Aorta (tissue), 5 donors: ENCODE results near the gene YKT6. TPM values are rescaled to one million over a fixed set of nuclear protein-coding genes. Genes with fewer than 3 reads are reported as not detected.
A peak's percentile ranks its signal among the peaks of the same experiment; 100 is the strongest.

ENCODE experiments used
- ATAC-seq: fragments of 200-7000 bp; cut with Tn5 transposase; one replicate; pipeline ENCODE4 v1.9.1; 2022; ENCODE audit warnings: moderate library complexity; ENCODE audit not compliant: low FRiP score
- DNase-seq, 2 donors: peaks; one replicate each; pipeline ENCODE4 v3.0.0-alpha.2; 2020
- H3K27ac ChIP-seq, 2 donors: one replicate each; pipeline ENCODE4 v1.5.1; 2013; ENCODE audit warnings: low read length in 2 of 2, mild to moderate bottlenecking in 2 of 2, moderate library complexity in 2 of 2, control low read depth in 1 of 2, inconsistent platforms in 1 of 2, low read depth in 1 of 2
- H3K27me3 ChIP-seq, 2 donors: one replicate each; pipeline ENCODE4 v1.6.1; 2013; ENCODE audit warnings: control low read depth in 1 of 2, low read length in 1 of 2, mild to moderate bottlenecking in 1 of 2, moderate library complexity in 1 of 2; ENCODE audit not compliant: insufficient read depth in 2 of 2, control insufficient read depth in 1 of 2
- H3K36me3 ChIP-seq, 2 donors: one replicate each; pipeline ENCODE4 v1.6.1; 2013; ENCODE audit warnings: control low read depth in 1 of 2, low read length in 1 of 2, mild to moderate bottlenecking in 1 of 2; ENCODE audit not compliant: insufficient read depth in 2 of 2, control insufficient read depth in 1 of 2
- H3K4me1 ChIP-seq, 2 donors: one replicate each; pipeline ENCODE4 v1.6.1; 2013; ENCODE audit warnings: low read length in 2 of 2, control low read depth in 1 of 2, mild to moderate bottlenecking in 1 of 2, moderate library complexity in 1 of 2; ENCODE audit not compliant: insufficient read depth in 2 of 2, control insufficient read depth in 1 of 2
- H3K4me3 ChIP-seq, 2 donors: one replicate each; pipeline ENCODE4 v1.5.1; 2013; ENCODE audit warnings: low read length in 2 of 2, control low read depth in 1 of 2, mild to moderate bottlenecking in 1 of 2
- H3K9me3 ChIP-seq: one replicate; pipeline ENCODE4 v1.6.1; 2013; ENCODE audit warnings: mild to moderate bottlenecking, low read length; ENCODE audit not compliant: control insufficient read depth
- WGBS, 2 donors: extraction: QIAGEN DNeasy Blood & Tissue Kit; methylation state at CpG; one replicate each; pipeline ENCODE4 v1.1.7; 2013; 5-methylcytosine and 5-hydroxymethylcytosine counted together
- intact Hi-C, 2 donors: fragments of 100-400 bp; cut with DNase I; formaldehyde crosslinking; loops; one replicate each; pipeline versions ENCODE4 v1.14.2 to v1.15.0; 2022
- polyA plus RNA-seq, 2 donors: library from polyadenylated mRNA; stranded (reverse); fragments of 200-250 nt; gene quantifications; one replicate each; pipeline ENCODE4 v1.2.3, GENCODE V29; 2013
- total RNA-seq, 2 donors: library from RNA; stranded (reverse); fragmentation: NEBNext Ultra II Directional; extraction: Animal tissue kit (Norgen Biotek cat#: 25700); gene quantifications; one replicate each; pipeline ENCODE4 v1.2.1, GENCODE V29; 2021
- donor health status: healthy with polysubstance abuse.
- donor health status: Bipolar disorder and iron deficiency.
- donor health status: DM: no; HTN: no; CAD: no.
- donor health status: DM: no; HTN: no; CAD: no.
- donor health status: DM: yes; HTN: yes; CAD: no.

YKT6 gene
- total and polyA plus RNA-seq, 4 donors: 47.2 to 73.1 (median 54.3) TPM

GRCh38 chr7:44258865-44259546 lies 58.2 kb downstream of the YKT6 start:
- H3K4me3 ChIP-seq: no peak overlapping the region
- no peaks in the 10 kb centered on the region for H3K27me3 ChIP-seq
- intact Hi-C loops: no loop called here
- 34 to 40% methylated on average over 14 of the region's 14 CpGs for WGBS, 2 donors
- DNase-seq (no peak), ATAC-seq (no peak)
- no peaks in the 10 kb centered on the region for H3K9me3 ChIP-seq
- peak overlapping the region; percentile 97 to 98 for H3K27ac ChIP-seq
- H3K36me3 ChIP-seq: no peaks in the 10 kb centered on the region
- H3K4me1 ChIP-seq: peaks cover 0 to 10% of the 10 kb centered on the region in 2 donors

GRCh38 chr7:44259547-44260457 lies 59.0 kb downstream of the YKT6 start:
- H3K27ac ChIP-seq: peak overlapping the region; percentile 97 to 98
- peaks cover 0 to 10% of the 10 kb centered on the region in 2 donors for H3K4me1 ChIP-seq
- H3K36me3 ChIP-seq: no peaks in the 10 kb centered on the region
- peak; percentile 88 to 90 for DNase-seq
- H3K9me3 ChIP-seq: no peaks in the 10 kb centered on the region
- WGBS, 2 donors: 32 to 35% methylated on average over 18 of the region's 18 CpGs
- H3K4me3 ChIP-seq: no peak overlapping the region
- H3K27me3 ChIP-seq: no peaks in the 10 kb centered on the region
- intact Hi-C loops: no loop called here
- peak; percentile 64 for ATAC-seq

GRCh38 chr7:44261240-44261639 lies 60.5 kb downstream of the YKT6 start:
- Histone ChIP-seq H3K4me3 (no peak overlapping the region), H3K27ac (no peak overlapping the region), H3K9me3 (no peaks in the 10 kb centered on the region), H3K27me3 (no peaks in the 10 kb centered on the region), H3K36me3 (no peaks in the 10 kb centered on the region), H3K4me1 (peaks cover 0 to 10% of the 10 kb centered on the region in 2 donors)
- WGBS, 2 donors: 90% methylated on average over 5 of the region's 5 CpGs
- no peak for DNase-seq
- intact Hi-C loops: no loop called here
- no peak for ATAC-seq

- intact Hi-C loops: no loop called here
- no peak for DNase-seq
- no peak for ATAC-seq
- 96 to 98% methylated on average over 9 of the region's 9 CpGs for WGBS, 2 donors
- Histone ChIP-seq H3K9me3 (no peaks in the 10 kb centered on the region), H3K4me1 (peaks cover 0 to 10% of the 10 kb centered on the region in 2 donors), H3K27ac (no peak overlapping the region), H3K4me3 (no peak overlapping the region), H3K27me3 (no peaks in the 10 kb centered on the region), H3K36me3 (no peaks in the 10 kb centered on the region)
These were observed 61.3 kb downstream of the YKT6 start for GRCh38 chr7:44262031-44262430.

GRCh38 chr7:44263326-44264082 lies 62.7 kb downstream of the YKT6 start:
- intact Hi-C loops: no loop called here
- Histone ChIP-seq H3K4me3 (no peak overlapping the region), H3K36me3 (no peaks in the 10 kb centered on the region), H3K9me3 (no peaks in the 10 kb centered on the region), H3K27me3 (no peaks in the 10 kb centered on the region), H3K4me1 (peaks cover 0 to 8% of the 10 kb centered on the region in 2 donors), H3K27ac (no peak overlapping the region)
- ATAC-seq (no peak), DNase-seq (no peak)
- WGBS, 2 donors: 84 to 88% methylated on average over 20 of the region's 20 CpGs

Other genes starting within 250 kb of the YKT6 start
- gene SPDYE1, start 203.1 kb upstream of the YKT6 start, total RNA-seq: not detected
- under 1 TPM in 1 of 2 donors, not detected in 1; 0.05 TPM for gene SPDYE1, start 203.1 kb upstream of the YKT6 start, polyA plus RNA-seq
- 100 to 1,000 TPM in 1 of 2 donors, 10 to 100 TPM in 1; 96.1 to 105 TPM for gene DBNL, start 156.3 kb upstream of the YKT6 start, total RNA-seq
- gene DBNL, start 156.3 kb upstream of the YKT6 start, polyA plus RNA-seq: 10 to 100 TPM; 80.1 to 91.6 TPM
- gene PGAM2, start 135.4 kb upstream of the YKT6 start, total RNA-seq: 1 to 10 TPM; 4.1 to 4.8 TPM
- 1 to 10 TPM; 8.0 to 9.5 TPM for gene PGAM2, start 135.4 kb upstream of the YKT6 start, polyA plus RNA-seq
- gene POLM, start 118.4 kb upstream of the YKT6 start, total RNA-seq: 10 to 100 TPM; 27.6 to 35.7 TPM
- gene POLM, start 118.4 kb upstream of the YKT6 start, polyA plus RNA-seq: 10 to 100 TPM in 1 of 2 donors, 1 to 10 TPM in 1; 8.4 to 35.6 TPM
- 1,000 to 10,000 TPM in 1 of 2 donors, 100 to 1,000 TPM in 1; 856 to 1,098 TPM for gene AEBP1, start 96.6 kb upstream of the YKT6 start, total RNA-seq
- 1,000 to 10,000 TPM in 1 of 2 donors, 100 to 1,000 TPM in 1; 293 to 2,243 TPM for gene AEBP1, start 96.6 kb upstream of the YKT6 start, polyA plus RNA-seq
- gene POLD2, start 77.4 kb upstream of the YKT6 start, total RNA-seq: 10 to 100 TPM; 49.5 to 53.4 TPM
- 10 to 100 TPM; 31.6 to 93.1 TPM for gene POLD2, start 77.4 kb upstream of the YKT6 start, polyA plus RNA-seq
- not detected for gene MYL7, start 59.6 kb upstream of the YKT6 start, total RNA-seq
- gene MYL7, start 59.6 kb upstream of the YKT6 start, polyA plus RNA-seq: 1 to 10 TPM; 2.6 to 4.1 TPM
- gene GCK, start 11.5 kb upstream of the YKT6 start, total RNA-seq: 1 to 10 TPM; 1.2 to 1.9 TPM
- 1 to 10 TPM; 2.1 to 6.6 TPM for gene GCK, start 11.5 kb upstream of the YKT6 start, polyA plus RNA-seq
- 1 to 10 TPM; 2.4 to 4.4 TPM for gene CAMK2B, start 124.6 kb downstream of the YKT6 start, total RNA-seq
- 10 to 100 TPM in 1 of 2 donors, not detected in 1; 12.8 TPM for gene CAMK2B, start 124.6 kb downstream of the YKT6 start, polyA plus RNA-seq